IMR-90 (cell line): ENCODE results near the gene RIOX2. TPM values are rescaled to one million over a fixed set of nuclear protein-coding genes. Genes with fewer than 3 reads are reported as not detected.

Experiments
- ATAC-seq: fragments of 200-7000 bp; cut with Tn5 transposase; 2 replicates; pipeline ENCODE4 v1.9.1; 2020; ENCODE audit warnings: low read depth, mild to moderate bottlenecking, moderate library complexity
- BruUV-seq: library from RNA; stranded (reverse); fragments of 400-500 nt; replicated peaks from 2 replicates; lab custom pipeline; 2021; lab: Mats Ljungman, UMichigan
- CTCF ChIA-PET: fragments of 300-600 bp; formaldehyde crosslinking; extraction: SDS; loops from one replicate; lab custom pipeline; 2021; ENCODE audit warnings: antibody characterized with exemption; lab: Yijun Ruan, JAX
- POLR2A ChIA-PET: fragments of 300-600 bp; sonication (Branson Sonifier 250); formaldehyde crosslinking; loops from one replicate; lab custom pipeline; 2022; ENCODE audit warnings: antibody characterized with exemption; ENCODE audit not compliant: unreplicated experiment; lab: Charles Lee
- DNase-seq: peaks from one replicate; pipeline ENCODE4 v3.0.0; 2013
- H2AFZ ChIP-seq: replicated peaks from 2 replicates; pipeline ENCODE3; 2013; ENCODE audit warnings: low read length, mild to moderate bottlenecking; ENCODE audit not compliant: poor library complexity
- H2AK5ac ChIP-seq: 2 replicates; pipeline ENCODE4 v1.6.1; 2013; ENCODE audit warnings: low read depth, low read length, inconsistent platforms
- H2AK9ac ChIP-seq: replicated peaks from 2 replicates; pipeline ENCODE3; 2013; ENCODE audit warnings: mild to moderate bottlenecking, low read depth, low read length, moderate library complexity; ENCODE audit not compliant: poor library complexity
- H2BK120ac ChIP-seq: 2 replicates; pipeline ENCODE4 v1.6.1; 2013; ENCODE audit warnings: low read depth, low read length, inconsistent platforms
- H2BK15ac ChIP-seq: 3 replicates; pipeline ENCODE4 v1.6.1; 2013; ENCODE audit warnings: low read depth, low read length, inconsistent platforms
- H2BK20ac ChIP-seq: 2 replicates; pipeline ENCODE4 v1.6.1; 2013; ENCODE audit warnings: low read depth, mild to moderate bottlenecking, inconsistent platforms, low read length, moderate library complexity
- H2BK5ac ChIP-seq: 2 replicates; pipeline ENCODE4 v1.6.1; 2013; ENCODE audit warnings: mild to moderate bottlenecking, low read depth, low read length, inconsistent platforms; ENCODE audit not compliant: poor library complexity, severe bottlenecking
- H3K14ac ChIP-seq: replicated peaks from 2 replicates; pipeline ENCODE4 v1.6.1; 2013; ENCODE audit warnings: low read depth, low read length, inconsistent platforms
- H3K18ac ChIP-seq: 2 replicates; pipeline ENCODE4 v1.6.1; 2013; ENCODE audit warnings: low read depth, low read length, control low read depth
- H3K23ac ChIP-seq: 2 replicates; pipeline ENCODE4 v1.6.1; 2013; ENCODE audit warnings: low read depth, low read length, inconsistent platforms
- H3K27ac ChIP-seq: 2 replicates; pipeline ENCODE4 v1.5.1; 2013; ENCODE audit warnings: mild to moderate bottlenecking, control low read depth, low read length; ENCODE audit not compliant: insufficient read depth
- H3K27me3 ChIP-seq: 2 replicates; pipeline ENCODE4 v1.6.1; 2013; ENCODE audit warnings: low read length; ENCODE audit not compliant: control insufficient read depth, insufficient read depth
- H3K36me3 ChIP-seq: 2 replicates; pipeline ENCODE4 v1.6.1; 2013; ENCODE audit warnings: low read length, mixed read lengths; ENCODE audit not compliant: control insufficient read depth, insufficient read depth
- H3K4ac ChIP-seq: 2 replicates; pipeline ENCODE4 v1.6.1; 2013; ENCODE audit warnings: low read depth, low read length, inconsistent platforms
- H3K4me1 ChIP-seq: 2 replicates; pipeline ENCODE4 v1.6.1; 2013; ENCODE audit warnings: low read length, mixed read lengths; ENCODE audit not compliant: control insufficient read depth, insufficient read depth
- H3K4me2 ChIP-seq: 2 replicates; pipeline ENCODE4 v1.6.1; 2013; ENCODE audit warnings: low read depth, mild to moderate bottlenecking, control low read depth, low read length, moderate library complexity
- H3K4me3 ChIP-seq: 2 replicates; pipeline ENCODE4 v1.5.1; 2013; ENCODE audit warnings: low read depth, mild to moderate bottlenecking, control low read depth, low read length, moderate library complexity; ENCODE audit not compliant: insufficient read depth
- H3K56ac ChIP-seq: 2 replicates; pipeline ENCODE4 v1.6.1; 2013; ENCODE audit warnings: low read length, inconsistent platforms; ENCODE audit not compliant: insufficient read depth; ENCODE audit errors: extremely low read depth
- H3K79me1 ChIP-seq, 2 experiments: 2 replicates each; pipeline ENCODE4 v1.6.1; 2013; ENCODE audit warnings: low read length in 2 of 2, inconsistent platforms in 1 of 2, low read depth in 1 of 2
- H3K9ac ChIP-seq: 2 replicates; pipeline ENCODE4 v1.6.1; 2013; ENCODE audit warnings: low read depth, low read length, control low read depth
- H3K9me1 ChIP-seq: 2 replicates; pipeline ENCODE4 v1.6.1; 2013; ENCODE audit warnings: low read length, inconsistent platforms; ENCODE audit not compliant: insufficient read depth
- H3K9me3 ChIP-seq: 2 replicates; pipeline ENCODE4 v1.6.1; 2013; ENCODE audit warnings: low read length; ENCODE audit not compliant: control insufficient read depth, insufficient read depth
- H4K20me1 ChIP-seq: 2 replicates; pipeline ENCODE4 v1.6.1; 2013; ENCODE audit warnings: low read length, inconsistent platforms; ENCODE audit not compliant: insufficient read depth
- H4K5ac ChIP-seq: 2 replicates; pipeline ENCODE4 v1.6.1; 2013; ENCODE audit warnings: mild to moderate bottlenecking, low read depth, low read length, control low read depth
- H4K8ac ChIP-seq, 2 experiments: 2 replicates each; pipeline ENCODE4 v1.6.1; 2013; ENCODE audit warnings: low read depth in 2 of 2, low read length in 2 of 2, control low read depth in 1 of 2, inconsistent platforms in 1 of 2
- H4K91ac ChIP-seq: 2 replicates; pipeline ENCODE4 v1.6.1; 2013; ENCODE audit warnings: low read depth, low read length, inconsistent platforms; ENCODE audit not compliant: insufficient read depth
- FOS ChIP-seq: fragments of 150-350 bp; IDR thresholded peaks from 2 replicates; pipeline ENCODE4 v1.6.1; 2016; ENCODE audit warnings: low read depth, low read length
- RCOR1 ChIP-seq: IDR thresholded peaks from 2 replicates; pipeline ENCODE4 v1.6.1; 2012; ENCODE audit warnings: mild to moderate bottlenecking, low read length, improper control_type of control experiment; ENCODE audit not compliant: insufficient replicate concordance
- WGBS, 2 experiments: methylation state at CpG; one replicate each; pipeline versions ENCODE4 v1.1.5 to v1.1.7; 2013; ENCODE audit warnings: missing lambda C conversion rate in 2 of 2; ENCODE audit not compliant: insufficient read length in 1 of 2; ENCODE audit errors: extremely low coverage in 2 of 2; 5-methylcytosine and 5-hydroxymethylcytosine counted together
- dilution Hi-C: fragments of 300-500 bp; cut with HindIII; formaldehyde crosslinking; loops from one replicate; pipeline ENCODE4 v1.14.3; 2018; ENCODE audit warnings: low sequenced_read_pairs; ENCODE audit not compliant: unreplicated experiment
- in situ Hi-C: fragments of 300-500 bp; cut with MboI; formaldehyde crosslinking; loops from 3 replicates; pipeline ENCODE4 v1.14.3; 2019; ENCODE audit warnings: low sequenced_read_pairs, inconsistent platforms, mixed read lengths
- intact Hi-C: fragments of 100-400 bp; cut with micrococcal nuclease; formaldehyde crosslinking; loops from 2 replicates; pipeline ENCODE4 v1.10.0; 2022
- polyA plus RNA-seq, 3 experiments: library from polyadenylated mRNA; depleted of rRNA; stranded (reverse); fragments of >200 nt; gene quantifications; 2 replicates each; pipeline ENCODE4 v1.2.3, GENCODE V29; 2012; ENCODE audit warnings: low replicate concordance in 1 of 3
- total RNA-seq: library from RNA; depleted of rRNA; stranded (reverse); fragments of >200 nt; gene quantifications from 2 replicates; pipeline ENCODE4 v1.2.3, GENCODE V29; 2012

The RIOX2 gene
- total and polyA plus RNA-seq, 2 of the 4 experiments (the other 2 are of a cell fraction) = 17.2 to 26.7 TPM

GRCh38 chr3:98020412-98020811 is 48.2 kb upstream of the RIOX2 start:
- Histone ChIP-seq H3K23ac (no peak overlapping the region), H2AFZ (no peak overlapping the region), H3K9me3 (no peaks in the 10 kb centered on the region), H3K79me1 (no peaks in the 10 kb centered on the region), H3K9me1 (no peaks in the 10 kb centered on the region), H3K18ac (no peak overlapping the region), H3K4me3 (no peak overlapping the region), H4K8ac (no peak overlapping the region), H3K4me2 (no peak overlapping the region), H3K4me1 (no peaks in the 10 kb centered on the region), H3K36me3 (no peaks in the 10 kb centered on the region), H3K27ac (no peak overlapping the region), H2BK5ac (no peak overlapping the region), H2BK120ac (no peak overlapping the region), H3K9ac (no peak overlapping the region), H4K5ac (no peak overlapping the region), H2AK9ac (no peak overlapping the region), H3K14ac (no peak overlapping the region), H2BK15ac (no peak overlapping the region), H3K27me3 (no peaks in the 10 kb centered on the region; the same call in 1 of the 2 replicates), H2AK5ac (no peak overlapping the region), H3K4ac (no peak overlapping the region), H4K20me1 (no peaks in the 10 kb centered on the region), H3K56ac (no peak overlapping the region), H4K91ac (no peak overlapping the region), H2BK20ac (no peak overlapping the region)
- intact Hi-C loops = no loop called here
- no peak for TF ChIP-seq RCOR1
- TF ChIP-seq FOS = no peak
- ATAC-seq = no peak
- dilution Hi-C loops = loop anchor here (25.0 kb wide), 1 partner anchor 208 kb away; the partner anchor contains the start of gene CRYBG3
- no TSS peak for BruUV-seq
- DNase-seq = no peak
- in situ Hi-C loops = loop anchor here (5.0 kb wide), 1 partner anchor 228 kb away; no protein-coding TSS in a partner anchor
- ChIA-PET POLR2A (interaction anchor here (0.6 kb wide), 1 partner anchor 199 kb away, joined by 12 read pairs; no protein-coding TSS in a partner anchor), CTCF (interaction anchor here (0.6 kb wide), 1 partner anchor 848 kb away, joined by 3 read pairs; no protein-coding TSS in a partner anchor)
- no CpG with 5 or more reads among the region's 4 CpGs for WGBS, 2 experiments
